Measurements from ENCODE around the gene ADAM22. TPM values are rescaled to one million over a fixed set of nuclear protein-coding genes. Genes with fewer than 3 reads are reported as not detected.
"Not testable (repeated sequence)": the region's sequence is repeated elsewhere in the genome, so short reads cannot be mapped to it uniquely, and the experiment has no call there.

Gene ADAM22
- polyA plus RNA-seq, 2 of the 4 experiments (the other 2 are of a cell fraction): 0.53 to 0.59 TPM

DNA sequence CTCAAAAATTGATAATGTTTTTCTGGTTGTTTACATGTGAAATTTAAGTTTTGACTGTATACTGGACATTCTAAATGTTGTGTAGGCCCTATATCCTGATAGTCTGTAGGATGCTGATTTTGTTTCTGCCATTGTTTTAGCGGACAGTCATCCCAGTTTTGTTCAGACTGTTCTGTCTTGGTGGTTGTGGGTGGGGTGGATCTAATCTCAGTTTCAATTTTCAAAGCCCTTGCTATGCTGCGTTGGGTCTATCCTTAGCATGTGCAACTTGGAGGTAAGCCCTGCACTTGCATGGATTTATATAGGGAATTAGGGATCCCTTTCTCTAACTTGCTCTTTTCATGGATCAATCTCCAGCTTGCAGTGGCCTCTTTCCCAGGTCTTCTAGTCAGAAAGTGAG is 38.7 kb upstream of the ADAM22 start:
- FAIRE-seq (no peak), DNase-seq (ENCODE audit: low read depth in 1 of 2, low spot score in 1 of 2) (no peak), ATAC-seq (no peak)
- no peak overlapping the region for H3K4me3 ChIP-seq
- WGBS (ENCODE audit: missing lambda C conversion rate): 94% methylated on average over 2 of the region's 2 CpGs
- TF ChIP-seq NR3C1 (IDR thresholded peaks at IDR 0.05): no peak
- TF ChIP-seq CHD2 (IDR thresholded peaks at IDR 0.05; ENCODE audit: low read length, partially characterized antibody): no peak
- TF ChIP-seq, protein P1, sequence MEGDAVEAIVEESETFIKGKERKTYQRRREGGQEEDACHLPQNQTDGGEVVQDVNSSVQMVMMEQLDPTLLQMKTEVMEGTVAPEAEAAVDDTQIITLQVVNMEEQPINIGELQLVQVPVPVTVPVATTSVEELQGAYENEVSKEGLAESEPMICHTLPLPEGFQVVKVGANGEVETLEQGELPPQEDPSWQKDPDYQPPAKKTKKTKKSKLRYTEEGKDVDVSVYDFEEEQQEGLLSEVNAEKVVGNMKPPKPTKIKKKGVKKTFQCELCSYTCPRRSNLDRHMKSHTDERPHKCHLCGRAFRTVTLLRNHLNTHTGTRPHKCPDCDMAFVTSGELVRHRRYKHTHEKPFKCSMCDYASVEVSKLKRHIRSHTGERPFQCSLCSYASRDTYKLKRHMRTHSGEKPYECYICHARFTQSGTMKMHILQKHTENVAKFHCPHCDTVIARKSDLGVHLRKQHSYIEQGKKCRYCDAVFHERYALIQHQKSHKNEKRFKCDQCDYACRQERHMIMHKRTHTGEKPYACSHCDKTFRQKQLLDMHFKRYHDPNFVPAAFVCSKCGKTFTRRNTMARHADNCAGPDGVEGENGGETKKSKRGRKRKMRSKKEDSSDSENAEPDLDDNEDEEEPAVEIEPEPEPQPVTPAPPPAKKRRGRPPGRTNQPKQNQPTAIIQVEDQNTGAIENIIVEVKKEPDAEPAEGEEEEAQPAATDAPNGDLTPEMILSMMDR (IDR thresholded peaks at IDR 0.05): no peak
- no peak for TF ChIP-seq MYC (IDR thresholded peaks at IDR 0.05; ENCODE audit: borderline replicate concordance, low read length)
- TF ChIP-seq, protein P2, sequence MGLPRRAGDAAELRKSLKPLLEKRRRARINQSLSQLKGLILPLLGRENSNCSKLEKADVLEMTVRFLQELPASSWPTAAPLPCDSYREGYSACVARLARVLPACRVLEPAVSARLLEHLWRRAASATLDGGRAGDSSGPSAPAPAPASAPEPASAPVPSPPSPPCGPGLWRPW (IDR thresholded peaks at IDR 0.05): no peak
- TF ChIP-seq FOSB (CRISPR knock-in tag; IDR thresholded peaks at IDR 0.05): no peak
- H3K9me3 ChIP-seq: no peaks in the 10 kb centered on the region
- no peak overlapping the region for H3K4me2 ChIP-seq
- H3K4me1 ChIP-seq: no peaks in the 10 kb centered on the region
- H3K27ac ChIP-seq: no peak overlapping the region
- ChIA-PET CTCF (interaction anchor here (1.0 kb wide), 1 partner anchor 8 kb away, joined by 3 read pairs; no protein-coding TSS in a partner anchor), POLR2A (no interaction called here)

DNA sequence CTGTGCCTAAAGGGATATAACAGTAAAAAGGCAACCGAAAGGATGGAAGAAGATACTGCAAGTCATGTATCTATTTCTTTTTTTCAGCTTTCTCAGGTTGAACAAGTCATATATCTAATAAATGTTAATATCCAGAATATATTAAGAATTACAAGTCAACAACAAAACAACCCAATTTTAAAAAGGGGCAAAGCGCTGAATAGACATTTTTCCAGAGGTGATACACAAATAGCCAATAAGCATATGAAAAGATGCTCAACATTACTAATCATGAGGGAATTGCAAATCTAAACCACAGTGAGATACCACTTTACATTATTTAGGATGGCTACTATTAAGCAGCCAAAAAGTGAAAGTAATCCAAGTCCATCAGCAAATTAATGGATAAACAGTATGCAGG is 34.8 kb upstream of the ADAM22 start:
- CTCF ChIA-PET: no interaction called here
- H3K4me1 ChIP-seq: no peaks in the 10 kb centered on the region
- POLR2A ChIA-PET: no interaction called here
- ATAC-seq (no peak), FAIRE-seq (no peak), DNase-seq (ENCODE audit: low read depth in 1 of 2, low spot score in 1 of 2) (no peak)
- H3K4me3 ChIP-seq: no peak overlapping the region
- no peaks in the 10 kb centered on the region for H3K9me3 ChIP-seq
- no peak overlapping the region for H3K4me2 ChIP-seq
- 93% methylated on average over 2 of the region's 2 CpGs for WGBS (ENCODE audit: missing lambda C conversion rate)
- no peak overlapping the region for H3K27ac ChIP-seq
- TF ChIP-seq MAFK (IDR thresholded peaks at IDR 0.05; ENCODE audit: partially characterized antibody) (peak; percentile 90), CEBPB (IDR thresholded peaks at IDR 0.05) (no peak)
- TF ChIP-seq, protein P3, sequence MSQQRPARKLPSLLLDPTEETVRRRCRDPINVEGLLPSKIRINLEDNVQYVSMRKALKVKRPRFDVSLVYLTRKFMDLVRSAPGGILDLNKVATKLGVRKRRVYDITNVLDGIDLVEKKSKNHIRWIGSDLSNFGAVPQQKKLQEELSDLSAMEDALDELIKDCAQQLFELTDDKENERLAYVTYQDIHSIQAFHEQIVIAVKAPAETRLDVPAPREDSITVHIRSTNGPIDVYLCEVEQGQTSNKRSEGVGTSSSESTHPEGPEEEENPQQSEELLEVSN (IDR thresholded peaks at IDR 0.05; ENCODE audit: borderline replicate concordance, low read depth): no peak

DNA sequence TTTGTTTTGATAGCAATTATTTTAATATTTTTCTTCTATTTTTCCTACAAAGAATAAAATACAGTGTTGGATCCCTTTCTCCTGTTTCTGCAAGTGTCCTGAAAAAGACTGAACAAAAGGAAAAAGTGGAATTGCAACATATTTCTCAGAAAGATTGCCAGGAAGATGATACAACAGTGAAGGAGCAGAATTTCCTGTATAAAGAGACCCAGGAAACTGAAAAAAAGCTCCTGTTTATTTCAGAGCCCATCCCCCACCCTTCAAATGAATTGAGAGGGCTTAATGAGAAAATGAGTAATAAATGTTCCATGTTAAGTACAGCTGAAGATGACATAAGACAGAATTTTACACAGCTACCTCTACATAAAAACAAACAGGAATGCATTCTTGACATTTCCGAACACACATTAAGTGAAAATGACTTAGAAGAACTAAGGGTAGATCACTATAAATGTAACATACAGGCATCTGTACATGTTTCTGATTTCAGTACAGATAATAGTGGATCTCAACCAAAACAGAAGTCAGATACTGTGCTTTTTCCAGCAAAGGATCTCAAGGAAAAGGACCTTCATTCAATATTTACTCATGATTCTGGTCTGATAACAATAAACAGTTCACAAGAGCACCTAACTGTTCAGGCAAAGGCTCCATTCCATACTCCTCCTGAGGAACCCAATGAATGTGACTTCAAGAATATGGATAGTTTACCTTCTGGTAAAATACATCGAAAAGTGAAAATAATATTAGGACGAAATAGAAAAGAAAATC is 26.7 kb upstream of the ADAM22 start:
- DNase-seq (ENCODE audit: low read depth in 1 of 2, low spot score in 1 of 2); H3K4me2 ChIP-seq; H3K9me3 ChIP-seq; ATAC-seq; POLR2A ChIA-PET; H3K4me1 ChIP-seq; CTCF ChIA-PET; H3K27ac ChIP-seq; H3K4me3 ChIP-seq; FAIRE-seq: not testable (repeated sequence)
- WGBS (ENCODE audit: missing lambda C conversion rate): 93% methylated on average over 3 of the region's 3 CpGs

DNA sequence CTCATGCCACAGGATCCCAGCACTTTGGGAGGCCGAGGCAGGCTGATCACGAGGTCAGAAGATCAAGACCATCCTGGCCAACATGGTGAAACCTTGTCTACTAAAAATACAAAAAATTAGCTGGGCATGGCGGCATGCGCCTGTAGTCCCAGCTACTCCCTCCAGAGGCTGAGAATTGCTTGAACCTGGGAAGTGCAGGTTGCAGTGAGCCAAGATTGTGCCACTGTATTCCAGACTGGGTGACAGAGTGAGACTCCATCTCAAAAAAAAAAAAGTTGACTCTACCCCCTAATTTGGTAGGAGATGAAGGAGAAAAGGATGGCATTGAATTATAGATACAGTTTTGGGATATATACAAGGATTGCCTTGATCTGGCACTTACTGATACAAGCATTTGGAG is 25.2 kb upstream of the ADAM22 start:
- CTCF ChIA-PET; DNase-seq (ENCODE audit: low read depth in 1 of 2, low spot score in 1 of 2); H3K4me2 ChIP-seq; H3K9me3 ChIP-seq; POLR2A ChIA-PET; FAIRE-seq; H3K4me3 ChIP-seq; H3K4me1 ChIP-seq; H3K27ac ChIP-seq: not testable (repeated sequence)
- 91% methylated on average over 4 of the region's 4 CpGs for WGBS (ENCODE audit: missing lambda C conversion rate)
- ATAC-seq: peak in 1 of 2 experiments; percentile 40; a peak in 2 of 6 replicates

DNA sequence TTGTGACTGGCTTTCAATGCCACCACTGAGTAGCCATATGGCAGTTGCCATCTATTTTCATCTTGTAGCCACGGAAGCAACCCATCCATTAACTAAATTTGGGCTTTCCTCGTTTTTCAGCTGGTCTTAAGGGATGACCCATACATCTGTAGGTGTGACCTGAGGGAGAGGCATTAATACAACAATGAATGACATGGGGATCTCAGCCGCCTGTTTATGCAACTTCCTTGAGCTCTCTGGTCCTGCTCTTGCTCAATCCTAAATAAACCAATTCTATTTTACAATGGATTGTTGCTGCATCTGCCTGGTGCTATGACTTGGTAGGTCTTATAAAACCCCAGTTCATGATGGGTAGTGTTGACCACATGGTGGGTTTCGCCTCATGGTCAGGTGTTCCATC is 21.9 kb upstream of the ADAM22 start:
- H3K4me1 ChIP-seq: peaks cover 2% of the 10 kb centered on the region; the same call in 1 of the 3 replicates
- DNase-seq (ENCODE audit: low read depth in 1 of 2, low spot score in 1 of 2) (no peak), ATAC-seq (peak in 1 of 2 experiments; percentile 18; a peak in 2 of 6 replicates), FAIRE-seq (no peak)
- CTCF ChIA-PET: interaction anchor here (1.2 kb wide), 1 partner anchor 26 kb away, joined by 3 read pairs; no protein-coding TSS in a partner anchor
- 62% methylated on average over 4 of the region's 4 CpGs for WGBS (ENCODE audit: missing lambda C conversion rate)
- H3K9me3 ChIP-seq: no peaks in the 10 kb centered on the region
- no peak overlapping the region for H3K4me3 ChIP-seq
- POLR2A ChIA-PET: no interaction called here
- no peak overlapping the region for H3K4me2 ChIP-seq
- H3K27ac ChIP-seq: no peak overlapping the region
- no peak for TF ChIP-seq ZNF302 (CRISPR knock-in tag; IDR thresholded peaks at IDR 0.05)
- no peak for TF ChIP-seq JUNB (IDR thresholded peaks at IDR 0.05)
- no peak for TF ChIP-seq JUN (IDR thresholded peaks at IDR 0.05)
- TF ChIP-seq HOXB13 (CRISPR knock-in tag; IDR thresholded peaks at IDR 0.05; ENCODE audit: low read depth): no peak
- TF ChIP-seq FOXS1 (CRISPR knock-in tag; IDR thresholded peaks at IDR 0.05): no peak
- TF ChIP-seq, protein P4, sequence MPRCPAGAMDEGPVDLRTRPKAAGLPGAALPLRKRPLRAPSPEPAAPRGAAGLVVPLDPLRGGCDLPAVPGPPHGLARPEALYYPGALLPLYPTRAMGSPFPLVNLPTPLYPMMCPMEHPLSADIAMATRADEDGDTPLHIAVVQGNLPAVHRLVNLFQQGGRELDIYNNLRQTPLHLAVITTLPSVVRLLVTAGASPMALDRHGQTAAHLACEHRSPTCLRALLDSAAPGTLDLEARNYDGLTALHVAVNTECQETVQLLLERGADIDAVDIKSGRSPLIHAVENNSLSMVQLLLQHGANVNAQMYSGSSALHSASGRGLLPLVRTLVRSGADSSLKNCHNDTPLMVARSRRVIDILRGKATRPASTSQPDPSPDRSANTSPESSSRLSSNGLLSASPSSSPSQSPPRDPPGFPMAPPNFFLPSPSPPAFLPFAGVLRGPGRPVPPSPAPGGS (IDR thresholded peaks at IDR 0.05): no peak
- TF ChIP-seq RCOR1 (IDR thresholded peaks at IDR 0.05; ENCODE audit: low read depth, low read length): no peak
- TF ChIP-seq HDAC2 (IDR thresholded peaks at IDR 0.05): no peak
- no peak for TF ChIP-seq MAFK (IDR thresholded peaks at IDR 0.05; ENCODE audit: partially characterized antibody)
- no peak for TF ChIP-seq FOSL2 (IDR thresholded peaks at IDR 0.05)
- TF ChIP-seq FOSL2 (CRISPR knock-in tag; IDR thresholded peaks at IDR 0.05): no peak
- TF ChIP-seq, protein P2 (IDR thresholded peaks at IDR 0.05): no peak
- TF ChIP-seq, protein P5, sequence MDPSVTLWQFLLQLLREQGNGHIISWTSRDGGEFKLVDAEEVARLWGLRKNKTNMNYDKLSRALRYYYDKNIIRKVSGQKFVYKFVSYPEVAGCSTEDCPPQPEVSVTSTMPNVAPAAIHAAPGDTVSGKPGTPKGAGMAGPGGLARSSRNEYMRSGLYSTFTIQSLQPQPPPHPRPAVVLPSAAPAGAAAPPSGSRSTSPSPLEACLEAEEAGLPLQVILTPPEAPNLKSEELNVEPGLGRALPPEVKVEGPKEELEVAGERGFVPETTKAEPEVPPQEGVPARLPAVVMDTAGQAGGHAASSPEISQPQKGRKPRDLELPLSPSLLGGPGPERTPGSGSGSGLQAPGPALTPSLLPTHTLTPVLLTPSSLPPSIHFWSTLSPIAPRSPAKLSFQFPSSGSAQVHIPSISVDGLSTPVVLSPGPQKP (IDR thresholded peaks at IDR 0.05; ENCODE audit: low read depth, low read length): no peak
- no peak for TF ChIP-seq TP53 (CRISPR knock-in tag; IDR thresholded peaks at IDR 0.05)

All from A549 (cell line).